HepG2 (cell line): Measurements from ENCODE around the gene LILRB2. TPM values are rescaled to one million over a fixed set of nuclear protein-coding genes. Genes with fewer than 3 reads are reported as not detected.

ENCODE experiments used
- ATAC-seq: fragments of 200-7000 bp; cut with Tn5 transposase; 3 replicates; pipeline ENCODE4 v1.9.1; 2020; ENCODE audit warnings: mild to moderate bottlenecking, moderate library complexity
- BruUV-seq: library from RNA; stranded (reverse); fragments of 400-500 nt; replicated peaks from 2 replicates; lab custom pipeline; 2021; lab: Mats Ljungman, UMichigan
- CTCF ChIA-PET: fragments of 300-600 bp; formaldehyde crosslinking; extraction: SDS; loops from one replicate; lab custom pipeline; 2021; ENCODE audit warnings: low total read pairs, inconsistent platforms, low intra/inter-chr PET ratio; lab: Yijun Ruan, JAX
- POLR2A ChIA-PET: fragments of 350-600 bp; sonication (Branson Sonifier 250); formaldehyde crosslinking; loops from one replicate; lab custom pipeline; 2020; ENCODE audit warnings: antibody characterized with exemption, inconsistent platforms; lab: Yijun Ruan, JAX
- DNase-seq: peaks from one replicate; pipeline ENCODE4 v3.0.0-alpha.2; 2015; ENCODE audit warnings: low spot score
- FAIRE-seq: peaks from 3 replicates; lab custom pipeline; 2011; peaks lifted over from hg19 to GRCh38; lab: Jason Lieb, UNC
- H2AFZ ChIP-seq: one replicate; pipeline ENCODE4 v1.6.1; 2011; ENCODE audit warnings: low read length, inconsistent platforms
- H3K27ac ChIP-seq: fragments of 300-600 bp; 3 replicates; pipeline ENCODE4 v1.8.0; 2011; ENCODE audit warnings: mixed run types, mild to moderate bottlenecking, mixed read lengths, low read length, inconsistent platforms; ENCODE audit not compliant: insufficient read depth; ENCODE audit errors: extremely low read length
- H3K27me3 ChIP-seq, 2 experiments: fragments of 200-600 bp in 1 of 2; 2 replicates in 1 of 2; 3 replicates in 1 of 2; pipeline versions ENCODE4 v1.6.0 to v1.8.0; 2011; ENCODE audit warnings: low read length in 2 of 2, mild to moderate bottlenecking in 2 of 2, moderate library complexity in 2 of 2, inconsistent platforms in 1 of 2; ENCODE audit not compliant: insufficient read depth in 2 of 2, control insufficient read depth in 1 of 2
- H3K36me3 ChIP-seq, 2 experiments: fragments of 200-600 bp in 1 of 2; replicated peaks in 1 of 2; 2 replicates in 1 of 2; 3 replicates in 1 of 2; pipeline versions ENCODE4 v1.5.1 to v1.8.0; 2011; ENCODE audit warnings: low read length in 2 of 2, inconsistent platforms in 1 of 2; ENCODE audit not compliant: insufficient read depth in 2 of 2, control insufficient read depth in 1 of 2
- H3K4me1 ChIP-seq: 2 replicates; pipeline ENCODE4 v1.5.1; 2012; ENCODE audit warnings: low read length, inconsistent platforms; ENCODE audit not compliant: insufficient read depth
- H3K4me2 ChIP-seq: 2 replicates; pipeline ENCODE4 v1.6.0; 2011; ENCODE audit warnings: low read depth, low read length, inconsistent platforms
- H3K4me3 ChIP-seq, 3 experiments: fragments of 200-600 bp in 1 of 3; sonication (generic), shearing (Covaris generic) in 1 of 3; replicated peaks in 1 of 3; 2 replicates each; pipeline ENCODE4 v1.5.1; 2011 to 2016; ENCODE audit warnings: low read length in 3 of 3, inconsistent platforms in 2 of 3, low read depth in 2 of 3, mild to moderate bottlenecking in 2 of 3, control low read depth in 1 of 3, mixed read lengths in 1 of 3; ENCODE audit not compliant: insufficient read depth in 1 of 3
- H3K79me2 ChIP-seq: one replicate; pipeline ENCODE4 v1.6.1; 2011; ENCODE audit warnings: low read length, inconsistent platforms; ENCODE audit not compliant: insufficient read depth
- H3K9ac ChIP-seq: 2 replicates; pipeline ENCODE4 v1.6.0; 2011; ENCODE audit warnings: mild to moderate bottlenecking, low read depth, low read length, inconsistent platforms; ENCODE audit not compliant: insufficient read depth
- H3K9me3 ChIP-seq: 2 replicates; pipeline ENCODE4 v1.5.1; 2012; ENCODE audit warnings: mild to moderate bottlenecking, low read length
- H4K20me1 ChIP-seq: 2 replicates; pipeline ENCODE4 v1.6.0; 2011; ENCODE audit warnings: inconsistent platforms, mild to moderate bottlenecking, low read length, moderate library complexity; ENCODE audit not compliant: insufficient read depth
- GATAD1 ChIP-seq: IDR thresholded peaks from 2 replicates; pipeline ENCODE4 v1.6.1; 2016; ENCODE audit warnings: missing genetic modification reagents, missing compliant biosample characterization
- MEIS2 ChIP-seq: sonication (generic); formaldehyde crosslinking; IDR thresholded peaks from 2 replicates; pipeline ENCODE4 v1.9.0; 2021; ENCODE audit warnings: mild to moderate bottlenecking, missing genetic modification reagents
- ZBTB7B ChIP-seq: sonication (generic); formaldehyde crosslinking; IDR thresholded peaks from 2 replicates; pipeline ENCODE4 v1.4.0; 2020; ENCODE audit warnings: missing genetic modification reagents
- ZNF10 ChIP-seq: sonication (generic); formaldehyde crosslinking; IDR thresholded peaks from 2 replicates; pipeline ENCODE4 v1.4.0; 2020; ENCODE audit warnings: mild to moderate bottlenecking, low read depth, missing genetic modification reagents, borderline replicate concordance
- ZSCAN9 ChIP-seq: IDR thresholded peaks from 2 replicates; pipeline ENCODE4 v1.6.1; 2016; ENCODE audit warnings: borderline replicate concordance
- WGBS: methylation state at CpG from one replicate; pipeline ENCODE4 v1.1.6; 2017; ENCODE audit warnings: low lambda C conversion rate; 5-methylcytosine and 5-hydroxymethylcytosine counted together
- in situ Hi-C: cut with HindIII; loops from 2 replicates; pipeline ENCODE4 v1.10.0; 2017; ENCODE audit warnings: low pct_unique_long_range_greater_than_20kb; ENCODE audit not compliant: extremely low pct_ligation_motif_present
- intact Hi-C: fragments of 100-400 bp; cut with micrococcal nuclease; formaldehyde crosslinking; loops from one replicate; pipeline ENCODE4 v1.10.0; 2022; ENCODE audit not compliant: unreplicated experiment
- polyA plus RNA-seq, 8 experiments: library from polyadenylated mRNA; depleted of rRNA in 3 of 8; stranded (reverse) in 7 of 8; unstranded in 1 of 8; fragments of >200 nt; fragmentation: Illumina TruSeq in 4 of 8; extraction: Trizol in 4 of 8; gene quantifications; 2 replicates each; pipeline versions ENCODE4 v1.2.1 to v1.2.3, GENCODE V29; 2011 to 2016; ENCODE audit warnings: low read depth in 4 of 8, missing spikeins in 1 of 8, mixed read lengths in 1 of 8; ENCODE audit not compliant: insufficient read depth in 1 of 8
- total RNA-seq, 5 experiments: library from RNA; depleted of rRNA; stranded (reverse); fragments of >200 nt; fragmentation: Illumina TruSeq; extraction: Trizol; gene quantifications; 2 replicates each; pipeline ENCODE4 v1.2.3, GENCODE V29; 2016; ENCODE audit warnings: low read depth in 1 of 5
- TF ChIP-seq, protein P1 (sequence below): sonication (generic); formaldehyde crosslinking; IDR thresholded peaks from 2 replicates; pipeline ENCODE4 v1.4.0; 2020; ENCODE audit warnings: mild to moderate bottlenecking, missing genetic modification reagents

The LILRB2 gene
- total and polyA plus RNA-seq, 2 of the 13 experiments (the other 11 are each of a cell fraction or from before 2014, with no cell fraction given): not detected

- H3K4me2 ChIP-seq: no peak within 1 kb of the TSS
- no peak within 1 kb of the TSS for H3K27ac ChIP-seq
- H3K79me2 ChIP-seq: no peaks in the 10 kb centered on the region
- BruUV-seq: no TSS peak
- ATAC-seq: no peak
- peaks cover 3 to 13% of the 10 kb centered on the region in 2 experiments; a peak in 3 of 5 replicates for H3K27me3 ChIP-seq
- no peak within 1 kb of the TSS for H3K9ac ChIP-seq
- H4K20me1 ChIP-seq: no peaks in the 10 kb centered on the region
- intact Hi-C loops: no loop called here
- in situ Hi-C loops: no loop called here
- TF ChIP-seq ZNF10 (CRISPR knock-in tag) (no peak), ZSCAN9 (CRISPR knock-in tag) (no peak), ZBTB7B (CRISPR knock-in tag) (no peak), MEIS2 (no peak), GATAD1 (CRISPR knock-in tag) (no peak)
- TF ChIP-seq, protein P1, sequence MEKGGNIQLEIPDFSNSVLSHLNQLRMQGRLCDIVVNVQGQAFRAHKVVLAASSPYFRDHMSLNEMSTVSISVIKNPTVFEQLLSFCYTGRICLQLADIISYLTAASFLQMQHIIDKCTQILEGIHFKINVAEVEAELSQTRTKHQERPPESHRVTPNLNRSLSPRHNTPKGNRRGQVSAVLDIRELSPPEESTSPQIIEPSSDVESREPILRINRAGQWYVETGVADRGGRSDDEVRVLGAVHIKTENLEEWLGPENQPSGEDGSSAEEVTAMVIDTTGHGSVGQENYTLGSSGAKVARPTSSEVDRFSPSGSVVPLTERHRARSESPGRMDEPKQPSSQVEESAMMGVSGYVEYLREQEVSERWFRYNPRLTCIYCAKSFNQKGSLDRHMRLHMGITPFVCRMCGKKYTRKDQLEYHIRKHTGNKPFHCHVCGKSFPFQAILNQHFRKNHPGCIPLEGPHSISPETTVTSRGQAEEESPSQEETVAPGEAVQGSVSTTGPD: no peak
- no peak within 1 kb of the TSS for H2AFZ ChIP-seq
- FAIRE-seq: no peak
- POLR2A ChIA-PET: no interaction called here
- no peak within 1 kb of the TSS for H3K4me3 ChIP-seq
- H3K36me3 ChIP-seq: no peaks in the 10 kb centered on the region
- 0% methylated on average over 7 of the region's 13 CpGs for WGBS
- no peaks in the 10 kb centered on the region for H3K4me1 ChIP-seq
- no peak for DNase-seq
- CTCF ChIA-PET: no interaction called here
- H3K9me3 ChIP-seq: no peaks in the 10 kb centered on the region
Observed at GRCh38 chr19:54312436-54313377, 31.8 kb upstream of the LILRB2 start, which contains the start of gene LILRA5. Gene LILRA5 (minus strand): TSS chr19:54313166. CDS start chr19:54313019, 147 bp downstream.
